ENCODE data around the gene OR10G3. TPM values are rescaled to one million over a fixed set of nuclear protein-coding genes. Genes with fewer than 3 reads are reported as not detected.

Gene OR10G3
- total and polyA plus RNA-seq, 2 of the 13 experiments (the other 11 are each of a cell fraction or from before 2014, with no cell fraction given), result not detected

DNA sequence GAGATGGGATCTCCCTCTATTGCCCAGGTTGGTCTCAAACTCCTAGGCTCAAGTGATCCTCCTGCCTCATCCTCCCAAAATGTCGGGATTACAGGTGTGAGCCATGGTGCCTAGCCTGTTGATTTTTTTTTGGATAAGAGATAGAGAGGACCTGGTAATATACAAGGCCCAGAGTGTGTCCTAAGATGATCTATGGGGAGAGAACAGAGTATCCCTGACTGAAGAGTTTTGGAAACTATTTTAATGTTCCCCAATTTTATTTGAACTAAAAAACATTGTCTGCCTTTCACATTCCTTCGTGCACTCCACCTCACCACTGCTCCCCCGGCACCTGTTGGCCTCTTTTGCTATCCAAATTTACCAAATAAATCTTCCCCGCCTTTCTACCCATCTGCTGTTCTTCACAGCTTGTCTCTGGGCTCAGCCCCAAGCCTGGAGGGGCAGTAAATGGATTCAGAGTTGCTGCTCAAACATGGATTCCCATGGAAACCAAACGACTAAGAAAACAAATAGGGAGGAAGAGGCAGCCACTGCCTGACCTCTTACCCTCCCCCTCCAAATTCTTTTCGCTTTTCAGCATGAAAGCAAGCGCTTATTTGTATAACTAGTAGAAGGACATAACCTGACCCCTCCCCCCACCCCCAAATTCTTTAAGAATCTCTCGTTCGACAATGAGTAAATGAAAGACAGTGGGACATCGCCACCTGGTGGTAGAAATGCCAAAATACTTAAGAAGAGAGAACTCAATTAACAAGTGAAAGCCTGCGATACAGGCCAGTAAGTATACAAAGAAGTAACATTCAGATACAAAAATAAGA, 22.6 kb downstream of the OR10G3 start (continued):
- TF ChIP-seq ZBTB4 (CRISPR knock-in tag; IDR thresholded peaks at IDR 0.05; ENCODE audit: borderline replicate concordance) (no peak), HOXA7 (CRISPR knock-in tag; IDR thresholded peaks at IDR 0.05) (no peak), ZNF7 (CRISPR knock-in tag; IDR thresholded peaks at IDR 0.05) (no peak), SIX4 (CRISPR knock-in tag; IDR thresholded peaks at IDR 0.05) (no peak), ZNF101 (CRISPR knock-in tag; IDR thresholded peaks at IDR 0.05; ENCODE audit: borderline replicate concordance, low read depth) (no peak), ZNF724P (CRISPR knock-in tag; IDR thresholded peaks at IDR 0.05; ENCODE audit: borderline replicate concordance) (no peak), ZNF552 (CRISPR knock-in tag; IDR thresholded peaks at IDR 0.05; ENCODE audit: borderline replicate concordance) (no peak), ZNF569 (CRISPR knock-in tag; IDR thresholded peaks at IDR 0.05; ENCODE audit: borderline replicate concordance) (no peak), ZNF232 (CRISPR knock-in tag; IDR thresholded peaks at IDR 0.05; ENCODE audit: borderline replicate concordance) (no peak), ZNF691 (CRISPR knock-in tag; IDR thresholded peaks at IDR 0.05; ENCODE audit: borderline replicate concordance, low read depth) (no peak), ZNF749 (CRISPR knock-in tag; IDR thresholded peaks at IDR 0.05; ENCODE audit: borderline replicate concordance) (0 out of 2 replicates have a peak, but pooled peaks have one; percentile 42), ARID3A (IDR thresholded peaks at IDR 0.05; ENCODE audit: low read depth, low read length) (peak; percentile 97), ZNF737 (CRISPR knock-in tag; IDR thresholded peaks at IDR 0.05; ENCODE audit: borderline replicate concordance) (no peak), NR2F1 (CRISPR knock-in tag; IDR thresholded peaks at IDR 0.05) (peak in 1 of 2 experiments; percentile 95; a peak in 2 of 4 replicates), ZNF850 (CRISPR knock-in tag; conservative IDR thresholded peaks at IDR 0.05) (no peak), ATF7 (IDR thresholded peaks at IDR 0.05) (no peak), ATF7 (CRISPR knock-in tag; IDR thresholded peaks at IDR 0.05) (no peak)
- TF ChIP-seq, protein P1, sequence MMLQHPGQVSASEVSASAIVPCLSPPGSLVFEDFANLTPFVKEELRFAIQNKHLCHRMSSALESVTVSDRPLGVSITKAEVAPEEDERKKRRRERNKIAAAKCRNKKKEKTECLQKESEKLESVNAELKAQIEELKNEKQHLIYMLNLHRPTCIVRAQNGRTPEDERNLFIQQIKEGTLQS (CRISPR knock-in tag; IDR thresholded peaks at IDR 0.05), result no peak
- TF ChIP-seq, protein P2, sequence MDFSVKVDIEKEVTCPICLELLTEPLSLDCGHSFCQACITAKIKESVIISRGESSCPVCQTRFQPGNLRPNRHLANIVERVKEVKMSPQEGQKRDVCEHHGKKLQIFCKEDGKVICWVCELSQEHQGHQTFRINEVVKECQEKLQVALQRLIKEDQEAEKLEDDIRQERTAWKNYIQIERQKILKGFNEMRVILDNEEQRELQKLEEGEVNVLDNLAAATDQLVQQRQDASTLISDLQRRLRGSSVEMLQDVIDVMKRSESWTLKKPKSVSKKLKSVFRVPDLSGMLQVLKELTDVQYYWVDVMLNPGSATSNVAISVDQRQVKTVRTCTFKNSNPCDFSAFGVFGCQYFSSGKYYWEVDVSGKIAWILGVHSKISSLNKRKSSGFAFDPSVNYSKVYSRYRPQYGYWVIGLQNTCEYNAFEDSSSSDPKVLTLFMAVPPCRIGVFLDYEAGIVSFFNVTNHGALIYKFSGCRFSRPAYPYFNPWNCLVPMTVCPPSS (IDR thresholded peaks at IDR 0.05), result no peak
- TF ChIP-seq, protein P3, sequence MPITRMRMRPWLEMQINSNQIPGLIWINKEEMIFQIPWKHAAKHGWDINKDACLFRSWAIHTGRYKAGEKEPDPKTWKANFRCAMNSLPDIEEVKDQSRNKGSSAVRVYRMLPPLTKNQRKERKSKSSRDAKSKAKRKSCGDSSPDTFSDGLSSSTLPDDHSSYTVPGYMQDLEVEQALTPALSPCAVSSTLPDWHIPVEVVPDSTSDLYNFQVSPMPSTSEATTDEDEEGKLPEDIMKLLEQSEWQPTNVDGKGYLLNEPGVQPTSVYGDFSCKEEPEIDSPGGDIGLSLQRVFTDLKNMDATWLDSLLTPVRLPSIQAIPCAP (CRISPR knock-in tag; IDR thresholded peaks at IDR 0.05; ENCODE audit: low read depth), result no peak

Data from HepG2 (cell line).